GM12878 (cell line): ENCODE results near the gene HK1. TPM values are rescaled to one million over a fixed set of nuclear protein-coding genes. Genes with fewer than 3 reads are reported as not detected.
"Not testable (repeated sequence)": the region's sequence is repeated elsewhere in the genome, so short reads cannot be mapped to it uniquely, and the experiment has no call there.

Source experiments
- ATAC-seq: fragments of 200-7000 bp; cut with Tn5 transposase; 3 replicates; pipeline ENCODE4 v1.9.1; 2020; ENCODE audit warnings: mild to moderate bottlenecking, moderate library complexity
- BruUV-seq: library from RNA; stranded (reverse); fragments of 400-500 nt; replicated peaks from 2 replicates; lab custom pipeline; 2021; lab: Mats Ljungman, UMichigan
- CTCF ChIA-PET: fragments of 300-600 bp; sonication (Branson Sonifier 250); formaldehyde crosslinking; extraction: SDS; loops from one replicate; lab custom pipeline; 2021; ENCODE audit warnings: inconsistent platforms; lab: Yijun Ruan, JAX
- POLR2A ChIA-PET: fragments of 350-600 bp; formaldehyde crosslinking; extraction: SDS; loops from one replicate; lab custom pipeline; 2021; ENCODE audit warnings: inconsistent platforms; lab: Charles Lee
- RAD21 ChIA-PET: fragments of 300-600 bp; sonication (Branson Sonifier 250); formaldehyde crosslinking; loops from one replicate; lab custom pipeline; 2023; ENCODE audit warnings: antibody characterized with exemption; ENCODE audit not compliant: unreplicated experiment; lab: Charles Lee
- SMC1A ChIA-PET: fragments of 300-600 bp; sonication (Branson Sonifier 250); formaldehyde crosslinking; loops from one replicate; lab custom pipeline; 2023; ENCODE audit not compliant: unreplicated experiment, uncharacterized antibody; lab: Charles Lee
- DNase-seq: peaks from one replicate; pipeline ENCODE4 v3.0.0-alpha.2; 2011; ENCODE audit warnings: low read depth, low spot score
- FAIRE-seq: peaks from 3 replicates; lab custom pipeline; 2011; peaks lifted over from hg19 to GRCh38; lab: Jason Lieb, UNC
- H2AFZ ChIP-seq: 2 replicates; pipeline ENCODE4 v1.6.0; 2011; ENCODE audit warnings: low read depth, low read length, control low read depth; ENCODE audit not compliant: control insufficient read depth
- H3K27ac ChIP-seq: 2 replicates; pipeline ENCODE4 v1.5.1; 2011; ENCODE audit warnings: control low read depth; ENCODE audit not compliant: control insufficient read depth, insufficient read depth
- H3K27me3 ChIP-seq, 2 experiments: replicated peaks in 1 of 2; 2 replicates each; pipeline versions ENCODE4 v1.6.0 to v1.6.1; 2011; ENCODE audit warnings: low read length in 1 of 2; ENCODE audit not compliant: control insufficient read depth in 2 of 2, insufficient read depth in 2 of 2
- H3K36me3 ChIP-seq, 2 experiments: 2 replicates each; pipeline ENCODE4 v1.5.1; 2011; ENCODE audit warnings: low read length in 1 of 2; ENCODE audit not compliant: control insufficient read depth in 2 of 2, insufficient read depth in 2 of 2
- H3K4me1 ChIP-seq: 2 replicates; pipeline ENCODE4 v1.6.1; 2011; ENCODE audit warnings: mild to moderate bottlenecking, low read length, moderate library complexity, mixed read lengths; ENCODE audit not compliant: control insufficient read depth, insufficient read depth
- H3K4me2 ChIP-seq: 2 replicates; pipeline ENCODE4 v1.6.0; 2011; ENCODE audit warnings: control low read depth; ENCODE audit not compliant: control insufficient read depth, insufficient read depth
- H3K4me3 ChIP-seq: fragments of 200-600 bp; sonication (generic); 2 replicates; pipeline ENCODE4 v1.5.1; 2016
- H3K79me2 ChIP-seq: 2 replicates; pipeline ENCODE4 v1.6.0; 2011; ENCODE audit warnings: low read length; ENCODE audit not compliant: control insufficient read depth, insufficient read depth
- H3K9ac ChIP-seq: 2 replicates; pipeline ENCODE4 v1.8.0; 2011; ENCODE audit warnings: low read length, control low read depth, mixed read lengths; ENCODE audit not compliant: control insufficient read depth, insufficient read depth
- H3K9me3 ChIP-seq: replicated peaks from 3 replicates; pipeline ENCODE4 v1.5.1; 2011; ENCODE audit warnings: mild to moderate bottlenecking, low read length; ENCODE audit not compliant: control insufficient read depth, insufficient read depth
- H4K20me1 ChIP-seq: 2 replicates; pipeline ENCODE4 v1.6.0; 2011; ENCODE audit not compliant: control insufficient read depth, insufficient read depth
- CEBPB ChIP-seq, 2 experiments: fragments of 150-350 bp in 1 of 2; IDR thresholded peaks; 2 replicates each; pipeline ENCODE4 v1.6.1; 2012 to 2014; ENCODE audit warnings: low read depth in 2 of 2, low read length in 2 of 2, borderline replicate concordance in 1 of 2, inconsistent platforms in 1 of 2
- CHD1 ChIP-seq: IDR thresholded peaks from 2 replicates; pipeline ENCODE4 v1.6.1; 2012; ENCODE audit warnings: low read depth, low read length, improper control_type of control experiment
- E4F1 ChIP-seq: fragments of 450-650 bp; IDR thresholded peaks from 2 replicates; pipeline ENCODE4 v1.6.1; 2018; ENCODE audit warnings: borderline replicate concordance, mild to moderate bottlenecking; ENCODE audit not compliant: partially characterized antibody
- IKZF1 ChIP-seq: fragments of 450-650 bp; conservative IDR thresholded peaks from 2 replicates; pipeline ENCODE4 v1.6.1; 2017; ENCODE audit warnings: antibody characterized with exemption, mild to moderate bottlenecking
- NFYA ChIP-seq: IDR thresholded peaks from 2 replicates; pipeline ENCODE4 v1.6.1; 2011; ENCODE audit warnings: low read depth, mild to moderate bottlenecking, low read length, improper control_type of control experiment, borderline replicate concordance
- NFYB ChIP-seq: IDR thresholded peaks from 2 replicates; pipeline ENCODE4 v1.6.1; 2011; ENCODE audit warnings: low read depth, mild to moderate bottlenecking, low read length, improper control_type of control experiment, moderate library complexity; ENCODE audit not compliant: insufficient read depth
- TARDBP ChIP-seq: IDR thresholded peaks from 2 replicates; pipeline ENCODE4 v1.6.1; 2016; ENCODE audit warnings: borderline replicate concordance
- ZBED1 ChIP-seq: IDR thresholded peaks from 2 replicates; pipeline ENCODE4 v1.6.1; 2016; ENCODE audit warnings: borderline replicate concordance
- ZBTB4 ChIP-seq: fragments of 450-650 bp; formaldehyde crosslinking; IDR thresholded peaks from 2 replicates; pipeline ENCODE4 v1.4.0; 2022; ENCODE audit warnings: mild to moderate bottlenecking, moderate library complexity
- WGBS: methylation state at CpG from one replicate; pipeline ENCODE4 v1.1.6; 2016; ENCODE audit warnings: low lambda C conversion rate; ENCODE audit not compliant: insufficient replicate concordance, insufficient coverage; ENCODE audit errors: missing lambda C conversion rate; 5-methylcytosine and 5-hydroxymethylcytosine counted together
- in situ Hi-C: fragments of 300-500 bp; cut with MboI; formaldehyde crosslinking; loops from 9 replicates; pipeline ENCODE4 v1.14.3; 2018; ENCODE audit warnings: mixed read lengths
- intact Hi-C: fragments of 100-400 bp; cut with micrococcal nuclease; formaldehyde crosslinking; loops from one replicate; pipeline ENCODE4 v1.14.2; 2022; ENCODE audit not compliant: unreplicated experiment
- polyA plus RNA-seq, 11 experiments: library from polyadenylated mRNA; depleted of rRNA in 4 of 11; unstranded in 6 of 11; stranded (reverse) in 5 of 11; fragments of >200 nt; fragmentation: Nextera tagmentation in 4 of 11; fragmentation: Illumina TruSeq in 1 of 11; extraction: Ambion mirVana in 4 of 11; extraction: Trizol in 1 of 11; gene quantifications; 1 replicate in 1 of 11; 2 replicates in 10 of 11; pipeline versions ENCODE4 v1.2.1 to v1.2.3, GENCODE V29; 2011 to 2016; ENCODE audit warnings: inconsistent platforms in 2 of 11, missing spikeins in 2 of 11, low read depth in 1 of 11
- total RNA-seq, 4 experiments: library from RNA; depleted of rRNA in 3 of 4; stranded (reverse); fragments of >200 nt in 3 of 4; fragmentation: Illumina TruSeq in 1 of 4; extraction: Trizol in 1 of 4; gene quantifications; 2 replicates each; pipeline versions ENCODE4 v1.2.1 to v1.2.3, GENCODE V29; 2013 to 2021

Gene HK1
- total and polyA plus RNA-seq, 10 of the 15 experiments (the other 5 are each of a cell fraction or from before 2014, with no cell fraction given): 3.4 to 77.3 (median 46.6) TPM

GRCh38 chr10:69328380-69328735 lies 50.1 kb downstream of the HK1 start (continued):
- TF ChIP-seq IKZF1 (no peak), NFYB (no peak)

- H3K27ac ChIP-seq, H2AFZ ChIP-seq, intact Hi-C loops, H3K27me3 ChIP-seq, BruUV-seq, H3K4me2 ChIP-seq, RAD21 ChIA-PET, H3K9me3 ChIP-seq, H3K36me3 ChIP-seq, H3K4me3 ChIP-seq, in situ Hi-C loops, H3K9ac ChIP-seq, FAIRE-seq, DNase-seq, H4K20me1 ChIP-seq, ATAC-seq: not testable (repeated sequence)
- ChIA-PET SMC1A (interaction anchor here (1.8 to 2.3 kb wide), 2 partner anchors 10 to 16 kb away, joined by 7 to 24 read pairs; no protein-coding TSS in a partner anchor), POLR2A (interaction anchor here (0.6 to 3.1 kb wide), 2 partner anchors 11 to 207 kb away, joined by 12 to 27 read pairs; no protein-coding TSS in a partner anchor), CTCF (interaction anchor here (1.2 to 2.9 kb wide), 3 partner anchors 11 to 79 kb away, joined by 3 to 23 read pairs (median 8); no protein-coding TSS in a partner anchor)
- Histone ChIP-seq H3K4me1 (peaks cover 10% of the 10 kb centered on the region), H3K79me2 (peaks cover 69% of the 10 kb centered on the region)
- 100% methylated on average over 2 of the region's 2 CpGs for WGBS
Observed at GRCh38 chr10:69328888-69329287, 50.6 kb downstream of the HK1 start.

- Histone ChIP-seq H2AFZ (no peak overlapping the region), H3K79me2 (peaks cover 69% of the 10 kb centered on the region), H3K9ac (no peak overlapping the region), H3K27ac (no peak overlapping the region), H4K20me1 (no peaks in the 10 kb centered on the region), H3K36me3 (peaks cover 3 to 5% of the 10 kb centered on the region in 2 experiments), H3K4me1 (peaks cover 17% of the 10 kb centered on the region), H3K9me3 (no peaks in the 10 kb centered on the region), H3K27me3 (no peaks in the 10 kb centered on the region), H3K4me2 (no peak overlapping the region), H3K4me3 (no peak overlapping the region)
- FAIRE-seq (no peak), ATAC-seq (no peak), DNase-seq (no peak)
- 98% methylated on average over 3 of the region's 3 CpGs for WGBS
- BruUV-seq: no TSS peak
- intact Hi-C loops: no loop called here
- ChIA-PET CTCF (no interaction called here), POLR2A (no interaction called here), SMC1A (no interaction called here), RAD21 (interaction anchor here (0.5 kb wide), 1 partner anchor 177 kb away, joined by 3 read pairs; no protein-coding TSS in a partner anchor)
- in situ Hi-C loops: no loop called here
- TF ChIP-seq TARDBP (no peak), NFYA (no peak), ZBED1 (no peak), CHD1 (no peak), IKZF1 (no peak), E4F1 (no peak), CEBPB (IDR thresholded peaks at IDR 0.05; ENCODE audit: borderline replicate concordance in 1 of 2, low read depth in 2 of 2, low read length in 2 of 2) (no peak), ZBTB4 (CRISPR knock-in tag) (no peak)
Observed at GRCh38 chr10:69329721-69330178, 51.5 kb downstream of the HK1 start.
